HepG2 (cell line): ENCODE data around the gene PAK1IP1. TPM values are rescaled to one million over a fixed set of nuclear protein-coding genes. Genes with fewer than 3 reads are reported as not detected.
A peak's percentile ranks its signal among the peaks of the same experiment; 100 is the strongest.

Experiments used
- DMTF1 ChIP-seq: sonication (generic); formaldehyde crosslinking; IDR thresholded peaks from 2 replicates; pipeline ENCODE4 v1.4.0; 2020; ENCODE audit warnings: mild to moderate bottlenecking, missing genetic modification reagents
- FOXA3 ChIP-seq: IDR thresholded peaks from 2 replicates; pipeline ENCODE4 v1.6.1; 2016; ENCODE audit warnings: missing genetic modification reagents, missing compliant biosample characterization
- GLI4 ChIP-seq: sonication (generic); formaldehyde crosslinking; IDR thresholded peaks from 2 replicates; pipeline ENCODE4 v1.5.1; 2020; ENCODE audit warnings: missing genetic modification reagents, mild to moderate bottlenecking, moderate library complexity, borderline replicate concordance
- GZF1 ChIP-seq: sonication (generic); formaldehyde crosslinking; IDR thresholded peaks from 2 replicates; pipeline ENCODE4 v1.5.1; 2020; ENCODE audit warnings: mild to moderate bottlenecking, missing genetic modification reagents
- MXD4 ChIP-seq: IDR thresholded peaks from 2 replicates; pipeline ENCODE4 v1.6.1; 2016; ENCODE audit warnings: mild to moderate bottlenecking, missing biosample characterization, missing genetic modification reagents
- PHB2 ChIP-seq: fragments of 450-650 bp; IDR thresholded peaks from 2 replicates; pipeline ENCODE4 v1.6.1; 2018; ENCODE audit not compliant: partially characterized antibody
- REXO4 ChIP-seq: sonication (generic); formaldehyde crosslinking; IDR thresholded peaks from 2 replicates; pipeline ENCODE4 v1.8.0; 2022; ENCODE audit warnings: missing genetic modification reagents, mild to moderate bottlenecking, borderline replicate concordance
- SALL2 ChIP-seq: sonication (generic); formaldehyde crosslinking; IDR thresholded peaks from 2 replicates; pipeline ENCODE4 v1.8.1; 2023; ENCODE audit warnings: mild to moderate bottlenecking, missing genetic modification reagents, inconsistent platforms
- ZBTB26 ChIP-seq: IDR thresholded peaks from 2 replicates; pipeline ENCODE4 v1.6.1; 2016; ENCODE audit warnings: missing compliant biosample characterization, missing genetic modification reagents, borderline replicate concordance
- ZBTB8A ChIP-seq: sonication (generic); formaldehyde crosslinking; IDR thresholded peaks from 2 replicates; pipeline ENCODE4 v1.4.0; 2020; ENCODE audit warnings: mild to moderate bottlenecking, low read depth, missing genetic modification reagents, borderline replicate concordance
- ZKSCAN8 ChIP-seq: IDR thresholded peaks from 2 replicates; pipeline ENCODE4 v1.6.1; 2016; ENCODE audit warnings: borderline replicate concordance, missing genetic modification reagents, missing compliant biosample characterization
- ZNF407 ChIP-seq: sonication (generic); formaldehyde crosslinking; IDR thresholded peaks from one replicate; pipeline ENCODE4 v1.5.1; 2020; ENCODE audit warnings: mild to moderate bottlenecking, missing genetic modification reagents; ENCODE audit errors: not compliant biosample characterization
- ZNF572 ChIP-seq: sonication (generic); formaldehyde crosslinking; IDR thresholded peaks from 2 replicates; pipeline ENCODE4 v1.5.1; 2020; ENCODE audit warnings: mild to moderate bottlenecking, missing genetic modification reagents
- ZNF577 ChIP-seq: sonication (generic); formaldehyde crosslinking; IDR thresholded peaks from 2 replicates; pipeline ENCODE4 v1.4.0; 2020; ENCODE audit warnings: mild to moderate bottlenecking, low read depth, missing genetic modification reagents, borderline replicate concordance
- ZNF891 ChIP-seq: sonication (generic); formaldehyde crosslinking; IDR thresholded peaks from 2 replicates; pipeline ENCODE4 v1.5.0; 2020; ENCODE audit warnings: mild to moderate bottlenecking, missing genetic modification reagents
- ZSCAN20 ChIP-seq: sonication (generic); formaldehyde crosslinking; IDR thresholded peaks from 2 replicates; pipeline ENCODE4 v1.4.0; 2020; ENCODE audit warnings: missing genetic modification reagents, mild to moderate bottlenecking, borderline replicate concordance
- polyA plus RNA-seq, 8 experiments: library from polyadenylated mRNA; depleted of rRNA in 3 of 8; stranded (reverse) in 7 of 8; unstranded in 1 of 8; fragments of >200 nt; fragmentation: Illumina TruSeq in 4 of 8; extraction: Trizol in 4 of 8; gene quantifications; 2 replicates each; pipeline versions ENCODE4 v1.2.1 to v1.2.3, GENCODE V29; 2011 to 2016; ENCODE audit warnings: low read depth in 4 of 8, missing spikeins in 1 of 8, mixed read lengths in 1 of 8; ENCODE audit not compliant: insufficient read depth in 1 of 8
- total RNA-seq, 5 experiments: library from RNA; depleted of rRNA; stranded (reverse); fragments of >200 nt; fragmentation: Illumina TruSeq; extraction: Trizol; gene quantifications; 2 replicates each; pipeline ENCODE4 v1.2.3, GENCODE V29; 2016; ENCODE audit warnings: low read depth in 1 of 5

PAK1IP1 gene
- total and polyA plus RNA-seq, 2 of the 13 experiments (the other 11 are each of a cell fraction or from before 2014, with no cell fraction given) = 23.4 to 66.2 TPM

GRCh38 chr6:10747251-10747972 is 52.6 kb downstream of the PAK1IP1 start, which contains the start of gene TMEM14B (continued):
- peak; percentile 92; the same call in 1 of the 2 replicates for TF ChIP-seq ZNF572 (CRISPR knock-in tag)
- TF ChIP-seq ZBTB26 = peak; percentile 50
- TF ChIP-seq MXD4 (CRISPR knock-in tag) = peak; percentile 83; the same call in 1 of the 2 replicates
- no peak for TF ChIP-seq GLI4 (CRISPR knock-in tag)
- TF ChIP-seq ZSCAN20 = peak; percentile 23; the same call in 1 of the 2 replicates
- TF ChIP-seq ZNF891 (CRISPR knock-in tag) = peak; percentile 95
- 0 out of 2 replicates have a peak, but pooled peaks have one; percentile 69 for TF ChIP-seq REXO4 (CRISPR knock-in tag)
- no peak for TF ChIP-seq ZBTB8A (CRISPR knock-in tag)
- TF ChIP-seq ZKSCAN8 (CRISPR knock-in tag) = peak; percentile 75; the same call in 1 of the 2 replicates
- TF ChIP-seq GZF1 (CRISPR knock-in tag) = peak; percentile 58; the same call in 1 of the 2 replicates
- TF ChIP-seq FOXA3 = peak; percentile 65
- TF ChIP-seq PHB2 = no peak
- no peak for TF ChIP-seq ZNF577 (CRISPR knock-in tag)
- peak; percentile 34; the same call in 1 of the 2 replicates for TF ChIP-seq SALL2 (CRISPR knock-in tag)
- TF ChIP-seq DMTF1 = no peak
- TF ChIP-seq ZNF407 = peak; percentile 94
